ENCODE data around the gene HNRNPDL.
"Not testable (repeated sequence)": the region's sequence is repeated elsewhere in the genome, so short reads cannot be mapped to it uniquely, and the experiment has no call there.

HNRNPDL gene
- 59.9 to 222 (median 163) reads per million in 18 experiments for total RNA-seq

DNA sequence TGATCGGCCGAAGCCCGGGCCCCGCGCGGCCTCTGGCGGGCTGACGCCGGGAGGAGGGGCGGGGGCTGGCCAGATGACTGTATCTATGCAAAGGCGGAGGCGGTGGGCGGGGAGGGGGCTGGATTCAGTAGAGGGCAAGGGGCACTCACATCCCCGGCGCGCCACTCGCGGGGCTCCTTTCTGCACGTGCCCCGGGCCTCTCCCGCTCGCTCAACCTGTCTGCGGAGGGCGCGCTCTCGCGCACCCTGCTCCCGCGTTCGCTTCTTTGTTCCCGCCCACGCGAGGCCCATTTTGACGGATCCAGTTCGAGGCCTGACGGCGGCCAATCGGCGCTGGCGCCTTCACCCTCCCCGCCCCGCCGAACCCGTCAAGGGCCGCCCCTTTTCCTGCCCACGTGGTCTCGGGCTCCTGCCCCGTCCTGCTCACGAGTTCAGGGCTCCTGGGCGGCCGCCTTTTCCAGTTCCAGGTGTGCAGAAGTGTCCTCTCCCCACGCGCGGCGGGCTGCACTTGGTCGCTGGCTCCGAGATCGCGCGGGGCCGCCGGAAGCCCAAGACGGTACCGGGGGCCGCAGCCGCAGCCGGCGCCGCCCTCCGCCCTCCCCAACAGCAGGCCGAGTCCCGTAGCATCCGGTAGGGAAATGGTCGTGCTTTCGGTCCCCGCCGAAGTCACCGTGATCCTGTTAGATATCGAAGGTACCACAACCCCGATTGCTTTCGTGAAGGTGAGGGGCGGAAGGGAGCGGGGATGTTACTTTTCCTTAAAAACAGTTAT lies at the start of gene HNRNPDL, which contains the start of gene ENOPH1:
HNRNPDL (minus strand) TSS at position 270 of the 771 bp plus-strand sequence. CDS start 772 bp downstream, outside the sequence.
ENOPH1 (plus strand) TSS at position 398 of the 771 bp plus-strand sequence; CDS start at position 638, 240 bp downstream.
- peak; percentile 97 to 98 for DNase-seq

GRCh38 chr4:82479562-82479961 lies 49.3 kb upstream of the HNRNPDL start:
- no peak for DNase-seq

- not testable (repeated sequence) for DNase-seq
Measured at GRCh38 chr4:82477469-82477868, 47.2 kb upstream of the HNRNPDL start.

GRCh38 chr4:82475931-82476330 lies 45.7 kb upstream of the HNRNPDL start:
- DNase-seq, result not testable (repeated sequence)

GRCh38 chr4:82473621-82474164 lies 43.4 kb upstream of the HNRNPDL start:
- DNase-seq, result no peak

DNA sequence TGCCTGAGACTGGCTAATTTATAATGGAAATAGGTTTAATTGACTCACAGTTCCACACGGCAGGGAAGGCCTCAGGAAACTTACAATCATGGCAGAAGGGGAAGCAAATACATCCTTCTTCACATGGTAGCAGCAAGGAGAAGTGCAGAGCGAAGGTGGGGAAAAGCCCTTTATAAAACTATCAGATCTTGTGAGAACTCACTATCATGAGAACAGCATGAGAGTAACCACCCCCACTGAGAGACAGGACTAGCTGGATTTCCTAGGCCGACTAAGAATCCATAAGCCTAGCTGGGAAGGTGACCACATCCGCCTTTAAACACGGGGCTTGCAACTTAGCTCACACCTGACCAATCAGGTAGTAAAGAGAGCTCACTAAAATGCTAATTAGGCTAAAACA lies 42.8 kb upstream of the HNRNPDL start:
- DNase-seq, result peak in 1 of 2 donors; percentile 35

DNA sequence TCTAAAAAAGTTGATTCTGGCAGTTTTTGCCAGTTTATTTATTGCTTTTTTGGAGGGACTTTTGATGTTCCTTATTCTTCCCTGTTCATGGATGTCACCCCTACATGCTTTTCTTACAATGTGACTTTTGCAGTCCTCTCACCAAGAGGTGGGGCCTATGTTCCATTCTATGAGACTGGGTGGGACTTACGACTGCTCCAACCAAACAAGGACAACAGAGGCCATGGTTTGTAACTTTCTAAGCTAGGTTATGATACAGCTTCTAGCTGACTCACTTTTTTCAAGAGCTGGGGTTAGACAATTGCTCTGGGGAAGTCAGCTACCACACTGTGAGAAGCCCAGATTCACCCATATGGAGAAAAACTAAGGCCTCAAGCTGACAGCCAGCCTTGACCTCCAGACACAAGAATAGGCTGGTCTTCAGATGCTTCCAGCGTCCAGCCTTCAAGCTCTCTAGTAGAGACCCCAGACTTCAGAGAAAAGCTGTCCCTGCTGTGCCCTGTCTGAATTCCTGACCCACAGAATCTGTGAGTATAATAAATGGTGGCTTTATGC lies 39.6 kb upstream of the HNRNPDL start:
- DNase-seq, result no peak

DNA sequence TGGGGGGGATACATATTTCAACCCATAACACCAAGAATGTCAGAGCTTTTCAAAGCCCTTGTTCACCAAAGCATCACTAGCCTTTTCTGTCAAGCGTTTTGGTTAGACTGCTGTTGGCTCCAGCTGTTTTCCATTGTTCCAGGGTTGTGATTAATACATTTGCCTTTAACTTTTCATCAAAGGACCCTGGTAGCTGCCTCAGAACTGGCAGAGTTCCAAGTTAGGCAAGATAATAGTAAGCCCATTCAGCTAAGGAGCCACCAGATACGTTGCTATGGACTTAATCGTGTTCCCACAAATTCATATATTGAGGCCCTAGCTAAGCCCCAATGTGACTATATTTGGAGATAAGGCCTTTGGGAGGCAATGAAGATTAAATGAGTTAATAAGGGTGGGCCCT lies 37.2 kb upstream of the HNRNPDL start:
- no peak for DNase-seq

DNA sequence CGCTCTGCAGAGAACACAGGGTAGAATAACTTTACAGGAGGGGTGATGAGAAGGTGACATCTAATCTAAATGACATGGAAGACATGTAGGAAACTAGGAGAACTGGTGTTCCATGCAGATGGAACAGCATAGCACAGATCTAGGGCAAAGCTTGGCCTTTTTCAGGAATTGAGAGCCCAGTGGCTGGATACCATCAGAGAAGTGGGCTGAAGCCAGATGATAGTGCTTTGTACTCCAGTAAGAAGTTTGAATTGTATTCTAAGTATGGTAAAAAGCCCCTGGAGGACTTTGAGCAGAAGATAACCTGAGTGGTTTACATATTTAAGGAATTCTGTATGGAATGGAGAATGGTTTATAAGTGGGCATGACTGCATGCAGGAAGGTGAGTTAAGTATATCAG lies 33.0 kb upstream of the HNRNPDL start:
- no peak for DNase-seq

GRCh38 chr4:82462415-82462831 lies 32.2 kb upstream of the HNRNPDL start:
- DNase-seq, result peak; percentile 83 to 88

DNA sequence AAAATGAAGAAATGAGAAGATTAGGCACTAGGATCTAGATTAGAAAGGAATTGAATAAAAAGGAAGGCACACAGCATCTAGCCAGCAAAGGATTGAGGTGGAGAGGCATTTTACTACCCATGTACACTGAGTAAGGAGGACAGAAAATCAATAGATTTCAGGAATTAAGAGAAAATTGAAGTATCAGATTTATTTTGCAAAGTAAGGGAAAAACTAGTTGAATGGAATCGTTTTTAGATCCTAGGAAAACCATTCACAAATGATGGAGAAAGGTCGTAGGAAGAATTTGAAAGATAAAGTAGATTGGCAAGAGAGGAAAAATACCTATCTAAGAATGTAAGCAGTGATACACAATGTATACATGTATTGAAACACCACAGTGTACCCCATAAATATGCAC lies 31.4 kb upstream of the HNRNPDL start:
- no peak for DNase-seq

GRCh38 chr4:82458729-82459128 lies 28.5 kb upstream of the HNRNPDL start:
- DNase-seq, result no peak

DNA sequence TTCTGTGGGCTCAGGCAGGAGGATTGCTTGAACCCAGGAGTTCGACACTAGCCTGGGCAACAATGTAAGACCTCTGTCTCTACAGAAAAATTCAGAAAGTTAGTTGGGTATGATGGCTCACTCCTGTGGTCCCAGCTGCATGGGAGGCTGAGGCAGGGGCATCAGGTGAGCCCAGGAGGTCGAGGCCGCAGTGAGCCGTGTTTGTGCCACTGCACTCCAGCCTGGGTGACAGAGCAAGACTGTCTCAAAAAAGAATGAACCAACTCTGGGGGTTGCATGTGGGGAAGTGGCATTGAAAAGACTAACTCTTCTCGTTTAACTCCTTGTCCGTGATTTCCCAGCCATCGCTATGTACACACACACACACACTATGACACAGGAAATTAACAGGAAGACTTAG lies 27.0 kb upstream of the HNRNPDL start:
- no peak for DNase-seq

DNA sequence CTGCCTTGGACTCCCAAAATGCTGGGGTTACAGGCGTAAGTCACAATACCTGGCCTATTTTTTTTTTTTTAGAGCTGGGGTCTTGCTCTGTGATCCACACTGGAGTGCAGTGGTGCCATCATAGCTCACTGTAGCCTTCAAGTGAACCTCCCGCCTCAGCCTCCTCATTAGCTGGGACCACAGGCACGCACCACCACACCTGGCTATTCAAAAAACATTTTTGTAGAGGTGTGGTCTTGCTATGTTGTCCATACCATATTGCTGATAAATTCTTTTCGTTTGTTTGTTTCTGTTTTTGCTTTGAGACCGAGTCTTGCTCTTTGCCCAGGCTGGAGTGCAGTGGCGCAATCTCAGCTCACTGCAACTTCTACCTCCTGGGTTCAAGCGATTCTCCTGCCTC lies 21.8 kb upstream of the HNRNPDL start:
- DNase-seq, result no peak

DNA sequence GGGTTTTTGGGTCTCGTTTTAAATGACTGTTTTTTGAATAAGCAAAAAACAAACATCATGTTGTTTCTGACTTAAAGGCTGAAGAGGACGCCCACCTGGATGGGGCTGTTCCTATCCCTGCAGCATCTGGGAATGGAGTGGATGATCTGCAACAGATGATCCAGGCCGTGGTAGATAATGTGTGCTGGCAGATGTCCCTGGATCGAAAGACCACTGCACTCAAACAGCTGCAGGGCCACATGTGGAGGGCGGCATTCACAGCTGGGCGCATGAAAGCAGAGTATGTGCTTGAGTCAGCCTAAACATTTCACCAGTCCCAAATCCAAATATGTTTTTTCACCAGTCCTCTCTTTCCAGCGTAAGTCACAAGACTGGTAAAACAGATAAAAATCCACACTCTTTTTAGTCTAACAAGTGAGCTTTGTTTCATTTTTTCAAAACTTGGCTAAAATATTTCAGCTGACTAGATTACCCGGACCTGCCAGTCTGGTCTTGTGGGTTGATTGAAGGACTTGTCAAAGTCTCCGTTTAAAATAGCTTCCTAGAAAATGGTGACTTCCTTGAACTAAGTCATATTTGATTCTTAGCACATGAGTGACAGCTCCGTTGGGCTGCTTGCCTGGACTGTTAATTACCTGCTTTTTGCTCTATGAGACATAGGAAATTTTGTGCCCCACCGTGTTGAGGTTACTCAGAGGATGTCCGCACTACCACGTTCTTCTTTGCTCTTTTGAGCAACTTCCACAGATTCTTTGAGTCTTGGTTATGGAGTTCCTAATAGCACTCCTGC lies 20.9 kb upstream of the HNRNPDL start:
- DNase-seq, result no peak

DNA sequence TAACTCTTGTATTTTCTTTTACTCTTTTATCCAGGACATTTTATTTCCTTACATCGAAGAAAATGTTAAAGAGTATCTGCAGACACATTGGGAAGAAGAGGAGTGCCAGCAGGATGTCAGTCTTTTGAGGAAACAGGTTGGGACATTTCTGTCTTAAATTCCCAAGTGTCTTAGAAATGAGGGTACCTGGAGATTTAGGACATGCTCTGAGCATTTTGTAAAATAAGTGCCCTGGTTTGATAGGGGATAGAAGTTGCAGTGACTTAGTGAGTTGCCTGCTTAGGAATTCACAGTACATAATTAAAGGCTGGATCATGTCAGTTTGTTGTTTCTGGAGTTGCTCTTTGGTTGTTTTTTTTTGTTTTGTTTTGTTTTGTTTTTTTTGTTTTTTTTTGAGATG lies 17.6 kb upstream of the HNRNPDL start:
- no peak for DNase-seq

DNA sequence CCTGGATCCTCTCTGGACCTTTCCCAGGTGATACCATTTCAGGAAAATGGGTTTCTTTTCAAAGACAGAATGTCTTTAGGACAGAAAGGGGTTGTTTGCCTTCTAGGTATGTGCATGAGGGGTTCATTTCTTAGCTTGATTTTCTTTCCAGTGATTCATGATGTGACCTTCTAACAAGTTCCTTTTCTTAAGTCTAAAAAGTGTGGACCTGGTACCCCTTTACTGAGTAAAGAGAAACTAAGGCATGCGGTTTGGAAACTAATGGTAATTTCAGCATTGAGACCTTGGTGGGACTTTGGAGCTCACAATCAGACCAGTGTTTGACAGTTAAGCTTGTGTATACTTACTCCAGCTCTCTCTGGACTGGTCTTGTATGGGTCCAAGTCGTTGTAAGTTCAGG lies 8.8 kb upstream of the HNRNPDL start:
- DNase-seq, result no peak

DNA sequence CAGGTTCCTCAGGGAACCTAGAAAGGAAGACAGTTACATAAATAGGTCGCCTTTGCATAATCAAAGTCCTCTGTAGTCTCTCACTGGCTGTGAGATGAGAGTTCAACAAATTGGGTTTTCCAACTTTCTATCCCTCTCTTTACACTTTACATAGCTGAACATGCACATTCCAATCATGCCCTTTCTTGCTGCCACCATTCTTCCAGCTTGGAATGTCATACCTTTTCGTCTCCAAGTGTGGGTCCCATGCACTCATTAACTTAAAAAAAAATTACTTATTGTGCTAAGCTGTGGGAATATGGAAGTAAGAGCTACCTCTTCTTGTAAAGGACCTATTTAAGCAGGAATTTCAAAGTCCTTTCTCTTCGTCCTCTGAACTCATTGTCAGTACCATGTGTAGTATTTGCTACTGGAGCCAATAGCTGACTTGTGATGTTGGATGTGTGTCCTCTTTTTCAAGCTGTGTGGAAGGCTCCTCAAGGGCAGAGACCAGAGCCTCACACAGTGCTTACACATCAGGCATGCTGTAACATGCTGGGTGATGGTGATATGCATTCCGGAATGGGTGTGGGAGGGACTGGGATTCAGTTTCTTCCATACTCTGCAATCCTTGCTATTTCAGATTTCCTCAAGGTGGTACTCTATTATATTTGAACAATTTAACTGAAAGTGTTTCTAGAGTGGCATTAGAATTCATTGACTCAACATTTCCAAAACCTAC lies 7.2 kb upstream of the HNRNPDL start:
- no peak for DNase-seq

DNA sequence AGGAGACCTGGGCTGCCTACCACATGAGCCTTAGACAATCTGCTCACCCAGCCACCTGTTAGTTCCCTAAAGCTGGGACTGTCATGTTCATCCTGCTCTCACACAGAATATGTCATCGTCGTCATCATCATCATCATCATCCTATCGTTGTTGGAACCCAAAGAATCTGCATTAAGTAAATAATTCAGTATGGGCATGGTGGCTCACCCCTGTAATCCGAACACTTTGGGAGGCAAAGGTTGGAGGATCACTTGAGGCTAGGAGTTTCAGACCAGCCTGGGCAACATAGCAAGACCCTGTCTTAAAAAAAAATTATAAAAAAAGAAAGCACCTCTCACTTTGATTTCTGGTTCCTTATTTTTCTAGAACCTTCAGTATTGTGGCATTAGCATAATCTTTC lies 6.5 kb upstream of the HNRNPDL start:
- DNase-seq, result no peak

- DNase-seq, result no peak
Measured at GRCh38 chr4:82436130-82436529, 5.9 kb upstream of the HNRNPDL start.

- no peak for DNase-seq
Measured at GRCh38 chr4:82434949-82435348, 4.7 kb upstream of the HNRNPDL start.

DNA sequence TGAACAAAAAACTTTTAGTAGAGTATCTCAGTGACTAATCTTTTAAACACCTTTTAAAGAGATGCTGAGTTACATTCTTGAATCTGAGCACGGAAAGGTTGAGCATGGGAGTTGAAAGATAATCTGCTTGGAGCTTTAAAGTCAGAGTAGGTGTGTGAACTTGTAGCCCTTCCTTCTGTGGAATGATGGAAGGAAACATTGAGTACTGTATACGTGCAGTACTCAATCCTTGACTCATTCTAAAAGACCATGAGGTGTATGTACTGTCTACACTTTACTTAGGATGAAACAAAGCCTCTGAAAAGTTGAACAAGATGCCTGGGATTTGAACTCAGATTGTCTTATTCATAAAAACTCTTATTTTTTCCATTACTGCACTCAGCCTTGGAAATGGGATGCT lies 3.5 kb upstream of the HNRNPDL start:
- DNase-seq, result no peak

All from inflammatory macrophage (primary cell).